Liver (tissue), 3 donors: ENCODE data around the gene ANAPC13.

ENCODE experiments used
- EGR1 ChIP-seq, 2 donors: IDR thresholded peaks; 2 replicates each; pipeline ENCODE4 v1.6.1; 2016 to 2018; ENCODE audit warnings: antibody characterized with exemption in 2 of 2, low read depth in 2 of 2
- HNF4G ChIP-seq: IDR thresholded peaks from 2 replicates; pipeline ENCODE4 v1.6.1; 2016; ENCODE audit warnings: antibody characterized with exemption
- JUND ChIP-seq, 2 donors: IDR thresholded peaks; 2 replicates each; pipeline ENCODE4 v1.6.1; 2016; ENCODE audit warnings: antibody characterized with exemption in 2 of 2
- SP1 ChIP-seq: IDR thresholded peaks from 2 replicates; pipeline ENCODE4 v1.6.1; 2018; ENCODE audit warnings: antibody characterized with exemption, mild to moderate bottlenecking
- TF ChIP-seq, protein P1 (sequence below): fragments of 150-350 bp; IDR thresholded peaks from 2 replicates; pipeline ENCODE4 v1.5.1; 2017; ENCODE audit warnings: improper control_type of control experiment, low read depth, low read length; ENCODE audit not compliant: missing input control
- TF ChIP-seq, protein P2 (sequence below): IDR thresholded peaks from 2 replicates; pipeline ENCODE4 v1.6.1; 2016; ENCODE audit warnings: antibody characterized with exemption
- TF ChIP-seq, protein P3 (sequence below): IDR thresholded peaks from 2 replicates; pipeline ENCODE4 v1.6.1; 2016; ENCODE audit warnings: antibody characterized with exemption
- TF ChIP-seq, protein P4 (sequence below): IDR thresholded peaks from 2 replicates; pipeline ENCODE4 v1.6.1; 2016; ENCODE audit warnings: antibody characterized with exemption, mild to moderate bottlenecking
- donor health status: healthy.
- donor health status: healthy.

DNA sequence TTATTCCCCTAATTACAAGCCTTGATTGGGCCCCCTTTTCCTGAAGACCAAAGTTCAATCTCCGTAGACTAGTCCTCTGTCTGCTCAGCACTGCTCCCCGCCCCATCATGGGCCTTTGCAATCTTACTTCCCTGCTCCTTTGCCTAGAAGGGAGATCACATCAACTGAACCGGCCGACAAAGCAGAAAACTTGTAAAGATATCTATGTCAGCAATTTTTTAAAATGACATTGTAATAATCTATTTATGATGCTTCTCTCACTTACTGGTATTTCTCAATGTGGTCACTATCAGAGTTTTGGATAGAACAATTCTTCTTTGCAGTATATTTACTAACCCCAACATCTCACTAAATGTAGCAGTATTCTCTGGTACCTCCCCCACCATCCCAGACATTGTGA is 17.3 kb downstream of the ANAPC13 start:
- TF ChIP-seq, protein P1, sequence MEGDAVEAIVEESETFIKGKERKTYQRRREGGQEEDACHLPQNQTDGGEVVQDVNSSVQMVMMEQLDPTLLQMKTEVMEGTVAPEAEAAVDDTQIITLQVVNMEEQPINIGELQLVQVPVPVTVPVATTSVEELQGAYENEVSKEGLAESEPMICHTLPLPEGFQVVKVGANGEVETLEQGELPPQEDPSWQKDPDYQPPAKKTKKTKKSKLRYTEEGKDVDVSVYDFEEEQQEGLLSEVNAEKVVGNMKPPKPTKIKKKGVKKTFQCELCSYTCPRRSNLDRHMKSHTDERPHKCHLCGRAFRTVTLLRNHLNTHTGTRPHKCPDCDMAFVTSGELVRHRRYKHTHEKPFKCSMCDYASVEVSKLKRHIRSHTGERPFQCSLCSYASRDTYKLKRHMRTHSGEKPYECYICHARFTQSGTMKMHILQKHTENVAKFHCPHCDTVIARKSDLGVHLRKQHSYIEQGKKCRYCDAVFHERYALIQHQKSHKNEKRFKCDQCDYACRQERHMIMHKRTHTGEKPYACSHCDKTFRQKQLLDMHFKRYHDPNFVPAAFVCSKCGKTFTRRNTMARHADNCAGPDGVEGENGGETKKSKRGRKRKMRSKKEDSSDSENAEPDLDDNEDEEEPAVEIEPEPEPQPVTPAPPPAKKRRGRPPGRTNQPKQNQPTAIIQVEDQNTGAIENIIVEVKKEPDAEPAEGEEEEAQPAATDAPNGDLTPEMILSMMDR: no peak
- TF ChIP-seq, protein P2, sequence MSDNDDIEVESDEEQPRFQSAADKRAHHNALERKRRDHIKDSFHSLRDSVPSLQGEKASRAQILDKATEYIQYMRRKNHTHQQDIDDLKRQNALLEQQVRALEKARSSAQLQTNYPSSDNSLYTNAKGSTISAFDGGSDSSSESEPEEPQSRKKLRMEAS: no peak
- TF ChIP-seq, protein P3, sequence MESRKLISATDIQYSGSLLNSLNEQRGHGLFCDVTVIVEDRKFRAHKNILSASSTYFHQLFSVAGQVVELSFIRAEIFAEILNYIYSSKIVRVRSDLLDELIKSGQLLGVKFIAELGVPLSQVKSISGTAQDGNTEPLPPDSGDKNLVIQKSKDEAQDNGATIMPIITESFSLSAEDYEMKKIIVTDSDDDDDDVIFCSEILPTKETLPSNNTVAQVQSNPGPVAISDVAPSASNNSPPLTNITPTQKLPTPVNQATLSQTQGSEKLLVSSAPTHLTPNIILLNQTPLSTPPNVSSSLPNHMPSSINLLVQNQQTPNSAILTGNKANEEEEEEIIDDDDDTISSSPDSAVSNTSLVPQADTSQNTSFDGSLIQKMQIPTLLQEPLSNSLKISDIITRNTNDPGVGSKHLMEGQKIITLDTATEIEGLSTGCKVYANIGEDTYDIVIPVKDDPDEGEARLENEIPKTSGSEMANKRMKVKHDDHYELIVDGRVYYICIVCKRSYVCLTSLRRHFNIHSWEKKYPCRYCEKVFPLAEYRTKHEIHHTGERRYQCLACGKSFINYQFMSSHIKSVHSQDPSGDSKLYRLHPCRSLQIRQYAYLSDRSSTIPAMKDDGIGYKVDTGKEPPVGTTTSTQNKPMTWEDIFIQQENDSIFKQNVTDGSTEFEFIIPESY: no peak
- no peak for TF ChIP-seq EGR1 (IDR thresholded peaks at IDR 0.05; ENCODE audit: low read depth in 2 of 2)
- TF ChIP-seq, protein P4, sequence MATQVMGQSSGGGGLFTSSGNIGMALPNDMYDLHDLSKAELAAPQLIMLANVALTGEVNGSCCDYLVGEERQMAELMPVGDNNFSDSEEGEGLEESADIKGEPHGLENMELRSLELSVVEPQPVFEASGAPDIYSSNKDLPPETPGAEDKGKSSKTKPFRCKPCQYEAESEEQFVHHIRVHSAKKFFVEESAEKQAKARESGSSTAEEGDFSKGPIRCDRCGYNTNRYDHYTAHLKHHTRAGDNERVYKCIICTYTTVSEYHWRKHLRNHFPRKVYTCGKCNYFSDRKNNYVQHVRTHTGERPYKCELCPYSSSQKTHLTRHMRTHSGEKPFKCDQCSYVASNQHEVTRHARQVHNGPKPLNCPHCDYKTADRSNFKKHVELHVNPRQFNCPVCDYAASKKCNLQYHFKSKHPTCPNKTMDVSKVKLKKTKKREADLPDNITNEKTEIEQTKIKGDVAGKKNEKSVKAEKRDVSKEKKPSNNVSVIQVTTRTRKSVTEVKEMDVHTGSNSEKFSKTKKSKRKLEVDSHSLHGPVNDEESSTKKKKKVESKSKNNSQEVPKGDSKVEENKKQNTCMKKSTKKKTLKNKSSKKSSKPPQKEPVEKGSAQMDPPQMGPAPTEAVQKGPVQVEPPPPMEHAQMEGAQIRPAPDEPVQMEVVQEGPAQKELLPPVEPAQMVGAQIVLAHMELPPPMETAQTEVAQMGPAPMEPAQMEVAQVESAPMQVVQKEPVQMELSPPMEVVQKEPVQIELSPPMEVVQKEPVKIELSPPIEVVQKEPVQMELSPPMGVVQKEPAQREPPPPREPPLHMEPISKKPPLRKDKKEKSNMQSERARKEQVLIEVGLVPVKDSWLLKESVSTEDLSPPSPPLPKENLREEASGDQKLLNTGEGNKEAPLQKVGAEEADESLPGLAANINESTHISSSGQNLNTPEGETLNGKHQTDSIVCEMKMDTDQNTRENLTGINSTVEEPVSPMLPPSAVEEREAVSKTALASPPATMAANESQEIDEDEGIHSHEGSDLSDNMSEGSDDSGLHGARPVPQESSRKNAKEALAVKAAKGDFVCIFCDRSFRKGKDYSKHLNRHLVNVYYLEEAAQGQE: no peak
- no peak for TF ChIP-seq SP1
- no peak for TF ChIP-seq JUND (IDR thresholded peaks at IDR 0.05)
- TF ChIP-seq HNF4G: no peak
